ENCODE data around the gene GMIP.

DNA sequence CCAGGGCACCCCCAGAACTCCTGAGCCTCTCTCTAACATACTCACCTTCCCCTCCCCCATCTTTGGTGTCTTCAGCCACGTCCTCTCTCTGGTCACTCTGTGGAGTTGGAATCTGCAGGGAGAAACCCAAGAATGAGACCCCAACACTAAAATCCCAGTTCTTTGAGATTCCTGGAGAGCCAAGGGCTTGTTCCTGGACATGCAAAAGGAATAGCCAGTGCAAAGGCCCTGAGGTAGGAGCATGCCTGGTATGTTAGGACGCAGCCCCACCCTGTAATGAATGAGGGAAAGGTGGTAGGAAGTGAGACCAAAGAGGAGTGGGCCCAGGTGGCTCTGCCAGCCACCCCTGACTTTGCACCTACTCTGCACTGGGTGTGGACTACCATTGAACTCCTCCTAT is 13.0 kb downstream of the GMIP start:
- TF ChIP-seq, protein P1, sequence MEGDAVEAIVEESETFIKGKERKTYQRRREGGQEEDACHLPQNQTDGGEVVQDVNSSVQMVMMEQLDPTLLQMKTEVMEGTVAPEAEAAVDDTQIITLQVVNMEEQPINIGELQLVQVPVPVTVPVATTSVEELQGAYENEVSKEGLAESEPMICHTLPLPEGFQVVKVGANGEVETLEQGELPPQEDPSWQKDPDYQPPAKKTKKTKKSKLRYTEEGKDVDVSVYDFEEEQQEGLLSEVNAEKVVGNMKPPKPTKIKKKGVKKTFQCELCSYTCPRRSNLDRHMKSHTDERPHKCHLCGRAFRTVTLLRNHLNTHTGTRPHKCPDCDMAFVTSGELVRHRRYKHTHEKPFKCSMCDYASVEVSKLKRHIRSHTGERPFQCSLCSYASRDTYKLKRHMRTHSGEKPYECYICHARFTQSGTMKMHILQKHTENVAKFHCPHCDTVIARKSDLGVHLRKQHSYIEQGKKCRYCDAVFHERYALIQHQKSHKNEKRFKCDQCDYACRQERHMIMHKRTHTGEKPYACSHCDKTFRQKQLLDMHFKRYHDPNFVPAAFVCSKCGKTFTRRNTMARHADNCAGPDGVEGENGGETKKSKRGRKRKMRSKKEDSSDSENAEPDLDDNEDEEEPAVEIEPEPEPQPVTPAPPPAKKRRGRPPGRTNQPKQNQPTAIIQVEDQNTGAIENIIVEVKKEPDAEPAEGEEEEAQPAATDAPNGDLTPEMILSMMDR (IDR thresholded peaks at IDR 0.05), result no peak
- no peak for TF ChIP-seq POLR2A (IDR thresholded peaks at IDR 0.05)
